Measurements from ENCODE around the gene DDAH1.
"Not testable (repeated sequence)": the region's sequence is repeated elsewhere in the genome, so short reads cannot be mapped to it uniquely, and the experiment has no call there.

The DDAH1 gene

DNA sequence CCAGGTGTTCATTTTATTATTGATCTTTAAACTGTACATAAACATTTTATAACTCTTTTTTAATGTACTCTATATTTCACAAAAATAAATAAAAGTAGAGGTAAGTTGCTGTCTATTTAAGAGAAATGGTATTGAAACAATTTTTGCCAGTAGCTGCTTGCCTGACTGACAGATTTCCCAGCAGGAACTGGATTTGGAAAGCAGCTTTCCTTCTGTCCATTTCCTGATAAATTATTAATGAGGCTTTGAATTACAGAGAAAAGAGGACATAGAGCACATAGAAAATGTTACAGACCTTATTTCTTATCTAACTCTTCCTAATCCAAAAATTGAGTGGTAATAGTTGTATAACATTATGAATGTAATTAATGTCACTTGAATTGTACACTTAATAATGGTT is 108.8 kb downstream of the DDAH1 start:
- DNase-seq: no peak

DNA sequence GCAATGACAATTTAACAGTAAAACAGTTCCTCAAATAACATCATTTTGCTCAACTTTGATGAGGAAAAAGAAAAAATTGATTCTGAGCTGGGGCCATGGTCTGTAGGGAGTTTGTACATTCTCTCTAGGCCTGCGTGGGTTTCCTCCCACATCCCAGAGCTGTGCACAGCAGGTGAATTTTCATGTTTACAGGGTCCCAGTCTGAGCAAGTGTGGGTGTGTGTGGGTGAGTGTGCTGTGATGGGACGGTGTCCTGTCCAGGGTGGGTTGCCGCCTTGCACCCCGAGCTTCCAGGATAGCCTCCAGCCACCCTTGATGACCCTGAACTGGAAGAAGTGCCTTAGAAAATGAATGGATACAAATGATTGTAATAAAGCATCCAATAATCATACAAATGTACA is 112.9 kb downstream of the DDAH1 start:
- no peak for DNase-seq

DNA sequence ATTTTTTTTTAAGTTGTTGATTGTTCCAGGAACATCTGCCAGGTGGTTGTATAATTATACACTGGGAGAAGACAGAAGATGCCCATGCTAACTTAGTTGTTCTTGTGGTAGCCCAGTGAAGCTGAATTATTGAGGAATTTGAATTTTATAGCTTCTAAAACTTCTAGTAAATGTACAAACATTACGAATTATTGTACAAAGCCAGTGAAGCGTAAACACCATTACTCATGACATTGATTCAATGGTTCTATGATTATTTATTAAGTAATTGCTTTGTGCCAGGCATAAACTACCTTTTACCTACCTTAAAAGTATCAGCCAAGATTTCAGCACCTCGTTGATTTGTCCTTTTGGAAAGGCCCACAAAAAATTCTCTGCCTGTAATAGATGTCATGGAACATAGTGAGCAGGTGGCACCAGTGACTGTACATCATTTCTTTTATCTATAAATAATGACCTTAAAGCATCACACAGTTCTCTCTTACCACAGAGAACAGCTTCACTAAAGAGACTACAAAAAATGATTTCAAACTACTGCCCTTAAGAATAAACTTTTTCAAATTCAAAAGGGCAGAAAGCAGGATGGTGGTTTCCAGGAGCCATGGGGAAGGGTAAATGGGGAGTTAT is 113.6 kb downstream of the DDAH1 start:
- DNase-seq: no peak

DNA sequence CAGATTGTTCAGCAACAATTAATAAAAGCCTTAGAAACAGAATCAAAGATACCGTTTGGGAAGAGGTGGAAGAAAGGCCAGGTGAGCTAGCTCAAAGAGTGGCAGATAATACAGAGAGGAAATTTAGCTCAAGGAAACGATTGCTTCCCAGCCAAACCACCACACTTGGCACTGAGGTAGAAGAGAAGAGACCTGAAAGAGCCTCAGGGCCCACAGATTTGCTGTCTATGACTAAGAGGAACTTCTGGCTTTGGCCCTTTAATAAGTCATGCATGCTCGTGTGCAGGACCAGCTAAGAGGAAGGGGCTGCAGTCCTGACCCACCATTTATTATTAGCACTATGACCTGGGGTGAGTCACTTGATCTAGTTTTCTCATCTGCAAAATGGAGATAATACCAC is 115.7 kb downstream of the DDAH1 start:
- no peak for DNase-seq

DNA sequence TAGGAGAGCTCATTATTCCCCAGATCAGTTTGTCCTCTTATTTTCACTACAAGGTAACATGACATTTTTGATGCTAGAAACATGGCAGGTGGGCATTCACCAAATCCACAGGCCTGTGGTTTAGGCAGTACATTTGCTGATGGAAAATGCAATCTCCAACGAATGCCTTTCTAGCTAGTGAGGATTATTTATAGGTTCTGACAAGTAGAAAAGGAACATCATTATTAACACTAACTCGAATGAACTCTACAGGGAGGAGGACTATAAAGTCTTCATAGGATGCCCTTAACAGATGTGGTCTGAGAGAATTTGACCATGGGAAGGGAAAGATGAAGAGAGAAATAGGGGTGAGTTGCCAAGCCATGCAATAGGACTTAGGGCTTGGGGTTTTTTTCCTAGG is 117.1 kb downstream of the DDAH1 start:
- DNase-seq: no peak

DNA sequence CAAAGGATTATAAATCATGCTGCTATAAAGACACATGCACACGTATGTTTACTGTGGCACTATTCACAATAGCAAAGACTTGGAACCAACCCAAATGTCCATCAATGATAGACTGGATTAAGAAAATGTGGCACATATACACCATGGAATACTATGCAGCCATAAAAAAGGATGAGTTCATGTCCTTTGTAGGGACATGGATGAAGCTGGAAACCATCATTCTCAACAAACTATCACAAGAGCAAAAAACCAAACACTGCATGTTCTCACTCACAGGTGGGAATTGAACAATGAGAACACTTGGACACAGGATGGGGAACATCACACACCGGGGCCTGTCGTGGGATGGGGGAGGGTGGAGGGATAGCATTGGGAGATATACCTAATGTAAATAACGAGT is 117.7 kb downstream of the DDAH1 start:
- DNase-seq: not testable (repeated sequence)

DNA sequence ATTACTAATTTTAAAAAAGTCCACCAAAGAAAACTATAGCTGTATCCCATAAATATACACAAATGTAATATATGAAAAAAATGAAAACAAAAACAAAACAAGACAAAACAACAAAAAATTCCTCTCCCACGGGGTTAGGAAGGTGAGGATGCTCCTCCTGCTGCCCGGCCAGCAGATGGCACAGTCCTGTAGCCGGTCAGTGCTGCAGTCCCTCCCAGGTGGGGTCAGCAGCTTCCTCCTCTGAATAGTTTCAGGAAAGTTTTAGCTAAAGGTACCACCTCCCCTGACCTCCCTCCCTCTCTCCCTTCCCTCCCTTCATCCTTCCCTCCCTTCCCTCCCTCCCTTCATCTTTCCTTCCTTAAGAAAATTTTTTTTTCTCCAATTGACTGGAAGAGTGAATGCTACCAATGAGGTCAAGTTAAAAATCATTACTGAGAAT is 120.7 kb downstream of the DDAH1 start:
- peak; percentile 43 for DNase-seq

DNA sequence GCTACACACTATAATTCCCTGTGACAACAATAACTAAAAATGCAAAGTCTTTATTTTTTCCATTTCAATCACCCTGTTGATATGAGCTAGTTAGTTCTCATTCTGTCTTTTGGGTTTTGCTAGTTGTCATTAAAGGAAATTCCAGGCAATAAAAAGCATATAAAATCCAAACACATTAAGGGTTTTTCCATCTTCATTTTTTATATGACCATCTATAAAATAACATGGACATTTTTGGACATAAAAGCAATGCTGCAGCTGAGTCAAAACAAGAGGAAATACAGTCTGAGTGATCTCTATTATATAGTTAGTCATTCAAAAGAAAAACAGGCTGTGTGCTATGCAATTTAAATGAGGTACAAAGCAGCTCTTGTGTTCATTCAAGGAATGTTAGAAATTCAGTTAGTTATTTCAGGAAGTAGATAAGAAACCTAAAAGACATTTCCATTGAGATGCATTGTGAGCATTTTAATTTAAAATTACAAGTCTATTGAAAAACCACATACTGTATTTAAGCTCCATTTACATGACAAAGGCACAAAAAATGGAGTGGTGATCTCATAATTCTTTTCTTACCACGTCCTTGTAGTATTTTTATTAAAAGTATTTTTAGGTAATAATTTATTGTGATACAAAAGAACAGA is 121.2 kb downstream of the DDAH1 start:
- DNase-seq: peak; percentile 30

DNA sequence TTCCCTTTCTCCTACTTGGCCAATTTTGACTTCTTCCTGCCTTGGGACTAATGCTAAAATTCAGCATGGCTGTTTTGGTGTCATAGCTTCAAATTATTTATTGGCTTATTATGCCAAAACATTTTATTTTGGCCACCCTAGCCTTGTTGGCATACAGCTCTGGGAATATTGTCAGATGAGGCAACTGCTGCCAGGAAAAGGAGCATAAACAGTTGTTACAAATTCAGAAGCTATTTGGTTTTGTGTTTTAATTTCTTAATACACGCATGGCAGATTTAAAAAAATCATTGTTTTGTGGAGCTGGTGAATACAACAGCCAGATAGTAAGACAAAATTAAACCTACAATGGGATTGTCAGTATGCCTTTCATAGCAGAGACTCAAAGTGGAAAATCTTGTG is 121.7 kb downstream of the DDAH1 start:
- DNase-seq: no peak

DNA sequence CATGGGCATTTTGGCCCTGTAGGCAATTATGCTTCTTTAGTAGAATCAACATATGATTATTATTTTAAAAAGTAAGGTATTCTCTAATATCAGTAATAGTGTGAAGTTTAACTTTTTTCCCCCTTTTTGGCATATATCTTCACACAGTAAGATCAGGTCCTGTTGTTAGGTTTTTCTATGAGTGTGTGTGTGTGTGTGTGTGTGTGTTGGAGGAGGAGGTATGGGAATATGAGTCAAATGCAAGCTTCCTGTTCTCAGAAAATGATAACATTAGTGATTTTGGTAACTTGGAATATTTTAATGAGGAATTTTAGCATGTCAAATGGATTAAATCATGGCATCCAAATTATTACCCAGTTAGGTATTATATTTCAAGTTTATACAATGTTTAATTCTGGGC is 122.8 kb downstream of the DDAH1 start:
- no peak for DNase-seq

DNA sequence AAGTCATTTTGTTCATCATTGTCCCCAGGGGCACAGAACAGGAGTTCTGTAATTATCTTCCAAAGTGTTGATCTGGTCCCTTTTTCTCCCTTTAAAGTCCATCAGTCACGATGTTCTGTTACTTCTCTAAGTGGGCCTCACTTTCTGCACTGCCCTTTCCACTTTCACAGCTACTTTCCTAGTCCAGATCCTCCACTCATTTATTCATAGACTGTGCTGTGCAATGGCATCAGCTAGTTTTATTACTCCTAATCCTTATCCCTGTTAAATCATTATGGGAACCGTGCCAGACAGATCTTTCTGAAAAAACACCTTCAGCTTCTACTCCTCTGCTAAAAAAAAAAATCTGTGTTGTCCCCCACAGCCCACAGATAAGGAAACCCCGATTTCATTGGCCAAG is 124.5 kb downstream of the DDAH1 start:
- DNase-seq: no peak

DNA sequence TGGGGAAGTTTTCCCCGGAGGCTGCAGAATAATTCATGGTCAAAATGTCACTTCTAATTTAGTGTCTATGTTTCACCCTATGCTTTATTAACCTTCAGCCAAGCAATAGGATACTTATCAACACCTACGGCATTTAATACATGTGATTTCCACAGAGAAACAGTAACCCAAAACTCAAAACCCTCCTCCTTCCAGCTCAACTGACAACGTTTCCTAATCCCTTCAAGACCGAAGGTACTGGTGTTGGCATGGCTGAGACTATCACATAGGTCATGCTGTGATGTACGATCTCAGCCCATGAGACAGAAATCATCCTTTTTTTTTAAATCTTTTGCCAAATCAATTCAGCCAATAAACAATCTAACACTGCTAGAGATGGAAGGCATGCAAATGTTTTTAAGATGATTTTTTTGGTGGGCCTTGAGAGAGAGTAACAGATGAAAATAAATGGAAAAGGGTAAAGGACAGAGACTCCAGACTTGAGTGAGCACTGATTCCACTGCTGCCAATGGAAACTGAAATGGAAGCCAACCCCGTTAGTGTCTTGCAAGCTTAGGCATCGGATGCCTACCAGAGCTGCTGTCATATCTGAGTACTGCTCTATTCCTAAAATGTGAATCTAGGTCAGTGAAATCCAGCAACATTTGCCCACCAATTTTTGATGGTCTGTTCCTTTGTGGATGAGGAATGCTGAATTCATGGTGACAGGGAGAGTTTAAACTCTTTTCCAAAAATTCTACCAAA is 125.1 kb downstream of the DDAH1 start:
- no peak for DNase-seq

DNA sequence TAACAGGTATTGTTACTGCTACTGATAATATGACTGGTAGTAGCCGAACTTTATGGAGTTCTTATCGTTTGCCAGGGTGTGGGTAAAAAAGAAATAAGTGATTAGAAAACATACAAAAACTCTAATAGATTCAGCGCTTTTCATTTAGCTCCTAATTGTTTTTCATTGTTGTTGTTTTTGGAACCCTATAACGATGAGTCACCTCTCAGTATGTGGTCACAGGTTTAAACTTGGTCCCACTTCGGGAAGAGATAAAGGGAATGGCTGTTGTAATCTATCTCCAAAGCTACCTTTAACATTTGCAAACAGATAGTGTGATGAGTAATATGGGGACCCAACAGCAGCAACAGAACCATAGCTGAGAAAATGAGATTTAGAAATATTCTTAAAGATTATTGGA is 125.9 kb downstream of the DDAH1 start:
- DNase-seq: no peak

DNA sequence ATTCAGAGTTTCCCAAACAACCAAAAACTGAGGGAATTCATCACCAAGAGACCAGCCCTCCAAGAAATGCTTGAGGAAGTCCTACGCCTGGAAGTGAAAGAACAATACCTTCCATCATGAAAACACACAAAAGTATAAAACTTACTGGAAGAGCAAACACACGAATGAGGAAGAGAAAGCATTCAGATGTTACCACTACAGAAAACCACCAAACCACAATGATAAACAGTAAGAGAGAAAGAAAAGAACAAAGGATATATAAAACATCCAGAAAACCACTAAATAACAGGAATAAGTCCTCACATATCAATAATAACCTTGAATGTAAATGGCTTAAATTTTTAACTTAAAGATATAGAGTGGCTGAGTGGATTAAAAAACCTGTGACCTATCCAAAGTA is 130.0 kb downstream of the DDAH1 start:
- DNase-seq: peak; percentile 65

DNA sequence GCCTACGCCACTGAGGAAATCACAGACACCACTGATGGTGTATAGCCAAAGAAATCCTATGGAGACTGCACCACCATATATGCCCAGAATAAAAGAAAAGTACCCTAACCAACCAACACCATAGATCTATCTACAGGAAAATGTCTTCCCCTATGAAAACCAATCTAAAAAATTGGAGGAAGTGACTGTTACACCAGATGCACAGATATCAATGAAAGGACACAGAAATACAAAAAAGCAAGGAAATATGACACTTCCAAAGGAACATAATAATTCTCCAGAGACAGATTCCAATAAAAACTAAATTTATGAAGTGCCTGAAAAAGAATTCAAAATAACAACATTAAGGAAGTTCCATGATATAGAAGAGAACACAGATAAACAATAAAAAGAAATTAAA is 131.8 kb downstream of the DDAH1 start:
- DNase-seq: no peak

DNA sequence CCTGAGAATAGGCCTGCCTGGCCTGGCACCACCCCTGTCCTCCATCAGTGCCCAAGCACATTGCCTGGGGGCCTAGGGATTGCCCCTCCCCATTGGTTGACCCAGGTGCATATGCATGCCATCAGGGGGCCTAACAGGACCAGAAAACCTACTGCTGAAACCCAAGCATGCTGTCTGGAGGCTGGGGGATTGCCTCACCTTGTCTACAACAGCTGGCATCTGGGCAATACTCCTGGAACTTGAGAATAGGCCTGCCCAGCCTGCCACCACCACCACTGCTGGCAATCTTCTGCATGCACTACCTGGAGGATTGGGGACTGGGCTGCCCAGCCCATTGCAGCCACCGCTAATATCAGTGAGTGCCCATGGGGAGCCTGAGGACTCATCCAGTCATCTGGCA is 132.4 kb downstream of the DDAH1 start:
- no peak for DNase-seq

DNA sequence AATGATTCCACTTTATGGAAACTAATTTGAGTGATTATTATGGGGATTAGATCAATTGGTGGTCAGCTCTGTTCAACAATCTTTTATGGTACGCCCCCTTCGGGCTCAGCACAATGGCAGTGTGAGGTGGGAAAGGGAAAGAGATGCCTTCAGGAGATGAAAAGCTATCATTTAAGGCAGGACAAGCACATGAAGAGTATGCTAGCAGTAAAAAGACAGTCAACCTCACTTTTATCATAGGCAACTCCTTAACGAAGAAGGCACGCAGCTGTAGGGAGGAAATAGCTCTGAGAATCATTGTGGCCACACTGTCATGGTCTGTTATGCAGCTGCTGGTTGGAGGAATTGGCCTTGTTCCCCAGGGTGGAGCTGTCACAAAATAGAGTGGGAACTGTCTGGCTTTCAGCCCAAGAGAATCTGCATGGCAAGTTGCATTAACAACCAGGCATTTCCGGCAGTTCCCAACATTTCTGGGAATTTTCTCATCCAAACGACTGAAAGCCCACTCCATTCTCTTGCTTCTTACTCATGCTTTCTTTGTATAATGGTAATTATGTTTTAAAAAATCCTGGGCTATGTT is 134.2 kb downstream of the DDAH1 start:
- no peak for DNase-seq

DNA sequence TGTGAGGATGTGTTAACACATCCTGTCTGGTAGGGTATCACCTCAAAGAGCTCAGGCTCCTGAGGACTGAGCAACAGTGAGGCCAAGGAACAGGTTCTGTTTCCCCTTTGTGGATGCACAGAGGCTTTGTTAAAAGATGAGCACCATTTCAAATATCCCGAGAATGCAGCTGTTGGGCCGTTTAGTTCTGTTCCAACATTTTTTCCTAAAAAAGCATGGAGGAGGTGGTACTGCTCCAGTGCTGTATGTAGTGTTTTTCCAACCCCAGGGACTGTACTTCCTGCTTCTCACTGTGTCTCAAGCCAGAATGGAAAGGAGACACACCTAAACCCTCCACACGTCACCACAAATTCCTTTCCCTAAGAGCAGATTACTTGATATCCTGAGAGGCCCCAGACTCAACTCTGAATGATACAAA is 134.7 kb downstream of the DDAH1 start:
- no peak for DNase-seq

DNA sequence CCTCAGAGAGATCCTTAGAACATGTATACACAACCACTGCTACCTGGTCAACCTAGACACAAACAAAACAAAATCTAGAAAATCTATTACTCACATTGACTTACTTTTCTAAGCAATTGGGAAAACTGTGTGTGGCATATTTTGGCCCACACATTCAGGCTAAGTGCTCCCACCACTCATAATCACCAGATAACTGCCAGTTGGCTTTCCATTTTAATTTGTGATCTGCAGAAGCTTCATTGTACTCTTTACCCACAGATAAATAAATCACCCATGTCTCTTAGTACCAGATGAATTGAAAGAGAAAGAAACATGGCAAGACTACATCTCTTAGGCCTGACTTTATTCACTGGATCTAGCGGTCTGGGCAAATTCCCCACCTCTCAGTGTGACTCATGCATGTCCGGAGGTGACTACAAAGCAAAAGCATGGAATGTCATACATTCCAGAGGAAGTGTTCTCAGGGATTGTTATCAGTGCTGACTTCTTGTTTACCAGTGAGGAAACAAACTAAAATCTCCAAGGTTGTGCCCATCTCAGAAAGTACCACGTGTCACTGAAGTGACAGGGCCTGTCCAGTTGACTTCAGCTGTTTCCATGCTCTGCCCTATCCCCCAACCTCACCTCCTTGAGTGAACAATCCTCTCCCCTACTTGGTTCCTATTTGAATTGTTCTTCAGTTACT is 136.1 kb downstream of the DDAH1 start:
- DNase-seq: no peak

DNA sequence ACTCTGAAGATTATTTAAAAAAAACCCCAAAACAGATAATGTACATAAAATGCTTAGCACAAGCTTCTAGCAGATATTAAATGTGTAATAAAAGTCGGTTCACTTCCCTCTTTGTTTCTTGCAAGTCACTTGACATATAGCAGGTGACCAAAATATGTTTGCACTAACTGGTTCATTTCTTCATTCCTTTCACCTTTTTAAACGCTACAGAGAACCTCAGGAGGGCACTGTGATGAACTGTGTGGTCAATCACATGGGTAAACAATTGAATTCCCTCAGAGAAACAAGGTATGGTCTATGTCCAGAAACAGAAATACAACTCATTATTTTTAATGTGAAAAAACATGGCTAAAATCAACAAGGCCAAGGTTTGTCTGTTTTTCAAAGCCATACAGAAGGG is 137.2 kb downstream of the DDAH1 start:
- DNase-seq: no peak

DNA sequence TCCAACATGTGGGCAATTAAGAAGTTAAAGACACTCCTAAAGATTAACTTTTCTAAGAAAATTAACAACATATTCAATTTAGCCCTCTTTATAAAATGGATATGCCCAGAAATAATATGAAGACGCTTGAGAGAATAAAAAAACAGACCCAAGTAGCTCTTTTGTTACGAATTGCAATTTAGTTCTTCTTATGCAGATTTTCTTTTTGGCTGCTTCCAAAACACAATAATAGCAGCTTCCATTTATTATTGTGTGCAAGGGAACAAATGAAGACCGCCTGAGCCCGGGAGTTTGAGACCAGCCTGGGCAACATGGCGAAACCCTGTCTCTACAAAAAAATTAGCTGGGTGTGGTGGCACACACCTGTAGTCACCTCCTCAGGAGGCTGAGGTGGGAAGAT is 138.1 kb downstream of the DDAH1 start:
- DNase-seq: no peak

DNA sequence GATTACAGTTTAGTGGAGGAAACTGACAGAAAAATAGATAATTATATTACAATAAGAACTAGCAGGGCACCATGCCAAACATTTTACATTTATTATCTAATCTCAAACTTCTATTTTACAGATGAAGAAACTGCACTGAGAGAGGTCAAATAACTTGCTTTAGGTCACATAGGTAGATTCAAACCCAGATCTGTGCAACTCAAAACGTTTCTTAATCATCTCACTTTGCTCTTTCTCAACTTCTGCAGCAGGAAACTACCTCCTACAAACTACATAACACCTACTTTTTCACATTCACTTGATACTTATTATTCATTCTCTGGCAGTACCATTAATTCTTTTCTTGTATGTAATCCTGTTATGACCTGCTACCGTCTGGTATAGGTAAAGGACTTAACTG is 138.6 kb downstream of the DDAH1 start:
- DNase-seq: no peak

DNA sequence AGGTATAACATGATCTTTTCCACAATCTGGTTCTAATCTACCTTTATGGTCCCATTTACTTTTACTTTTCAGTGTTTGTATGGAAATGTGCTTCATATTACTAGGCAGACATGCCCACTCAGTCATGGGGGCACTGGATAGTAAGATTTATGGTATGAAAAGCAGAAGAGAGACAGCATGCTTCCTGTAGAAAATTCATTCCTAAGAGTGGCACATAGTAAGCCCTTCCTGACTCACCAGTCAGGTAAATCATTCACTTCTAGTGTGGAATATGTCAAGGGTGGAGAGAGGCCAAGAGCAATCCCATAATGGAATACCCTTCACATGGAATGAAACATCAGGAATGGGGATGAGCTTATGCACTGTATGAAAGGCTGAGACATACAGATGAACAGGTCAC is 139.0 kb downstream of the DDAH1 start:
- no peak for DNase-seq
